WI38 (cell line): ENCODE results near the gene ADRA2B.

ENCODE experiments used
- H3K4me3 ChIP-seq: 2 replicates; pipeline ENCODE4 v1.5.1; 2011; ENCODE audit warnings: low read depth, mild to moderate bottlenecking, control low read depth, low read length
- TF ChIP-seq, protein P1 (sequence below): IDR thresholded peaks from 2 replicates; pipeline ENCODE4 v1.5.1; 2012; ENCODE audit warnings: low read depth, mild to moderate bottlenecking, control low read depth, low read length

ADRA2B gene

DNA sequence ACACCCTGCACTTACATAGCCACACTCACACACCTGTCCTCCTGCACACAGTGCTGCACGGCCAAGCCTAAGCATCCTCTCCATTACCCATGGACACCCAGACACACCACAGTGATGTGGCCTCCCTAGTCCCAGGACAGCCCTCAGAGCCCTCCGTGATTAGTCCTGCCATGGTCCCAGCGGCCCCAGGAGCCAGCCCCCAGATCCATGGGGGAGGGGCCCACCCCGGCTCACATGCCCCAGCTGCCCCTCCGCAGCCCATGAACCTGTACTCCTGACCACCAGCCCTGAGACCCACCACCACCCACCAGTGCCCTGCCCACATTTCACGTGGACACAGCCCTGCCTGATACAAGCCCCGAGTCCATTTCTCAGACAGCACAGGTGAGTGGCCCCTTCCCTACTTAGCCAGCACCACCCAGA, 36.9 kb upstream of the ADRA2B start:
- H3K4me3 ChIP-seq: no peak overlapping the region
- TF ChIP-seq, protein P1, sequence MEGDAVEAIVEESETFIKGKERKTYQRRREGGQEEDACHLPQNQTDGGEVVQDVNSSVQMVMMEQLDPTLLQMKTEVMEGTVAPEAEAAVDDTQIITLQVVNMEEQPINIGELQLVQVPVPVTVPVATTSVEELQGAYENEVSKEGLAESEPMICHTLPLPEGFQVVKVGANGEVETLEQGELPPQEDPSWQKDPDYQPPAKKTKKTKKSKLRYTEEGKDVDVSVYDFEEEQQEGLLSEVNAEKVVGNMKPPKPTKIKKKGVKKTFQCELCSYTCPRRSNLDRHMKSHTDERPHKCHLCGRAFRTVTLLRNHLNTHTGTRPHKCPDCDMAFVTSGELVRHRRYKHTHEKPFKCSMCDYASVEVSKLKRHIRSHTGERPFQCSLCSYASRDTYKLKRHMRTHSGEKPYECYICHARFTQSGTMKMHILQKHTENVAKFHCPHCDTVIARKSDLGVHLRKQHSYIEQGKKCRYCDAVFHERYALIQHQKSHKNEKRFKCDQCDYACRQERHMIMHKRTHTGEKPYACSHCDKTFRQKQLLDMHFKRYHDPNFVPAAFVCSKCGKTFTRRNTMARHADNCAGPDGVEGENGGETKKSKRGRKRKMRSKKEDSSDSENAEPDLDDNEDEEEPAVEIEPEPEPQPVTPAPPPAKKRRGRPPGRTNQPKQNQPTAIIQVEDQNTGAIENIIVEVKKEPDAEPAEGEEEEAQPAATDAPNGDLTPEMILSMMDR: no peak

- H3K4me3 ChIP-seq: no peak overlapping the region
Observed at GRCh38 chr2:96152304-96153161, 36.2 kb upstream of the ADRA2B start.

DNA sequence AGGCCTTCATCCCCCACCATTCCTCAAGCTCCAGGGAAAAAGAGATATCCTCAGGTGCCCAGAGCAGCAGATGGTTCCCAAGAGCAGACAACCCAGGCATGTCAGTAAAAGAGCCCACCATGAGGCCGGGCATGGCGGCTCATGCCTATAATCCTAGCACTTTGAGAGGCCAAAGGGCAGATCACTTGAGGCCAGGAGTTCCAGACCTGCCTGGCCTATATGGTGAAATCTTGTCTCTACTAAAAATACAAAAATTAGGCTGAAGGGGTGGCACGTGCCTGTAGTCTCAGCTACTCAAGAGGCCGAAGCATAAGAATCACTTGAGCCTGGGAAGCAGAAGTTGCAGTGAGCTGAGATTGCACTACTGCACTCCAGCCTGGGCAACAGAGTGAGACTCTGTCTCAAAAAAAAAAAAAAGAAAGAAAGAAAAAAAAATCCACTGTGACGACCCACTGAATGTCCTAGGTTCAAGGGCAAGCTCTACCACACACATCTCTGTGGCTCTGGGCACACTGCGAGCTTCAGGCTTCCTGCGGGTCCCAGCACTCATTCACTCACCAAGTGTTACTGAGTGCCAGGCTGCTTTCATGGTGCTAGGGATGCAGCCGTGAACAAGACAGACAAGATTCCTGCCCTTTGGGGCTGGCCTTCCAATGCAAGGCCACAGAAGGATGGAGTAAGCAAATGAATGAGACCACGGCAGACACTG, 35.4 kb upstream of the ADRA2B start:
- no peak overlapping the region for H3K4me3 ChIP-seq
- TF ChIP-seq, protein P1: no peak

More at GRCh38 chr2:96152304-96153161, 36.2 kb upstream of the ADRA2B start:
- TF ChIP-seq, protein P1: no peak

DNA sequence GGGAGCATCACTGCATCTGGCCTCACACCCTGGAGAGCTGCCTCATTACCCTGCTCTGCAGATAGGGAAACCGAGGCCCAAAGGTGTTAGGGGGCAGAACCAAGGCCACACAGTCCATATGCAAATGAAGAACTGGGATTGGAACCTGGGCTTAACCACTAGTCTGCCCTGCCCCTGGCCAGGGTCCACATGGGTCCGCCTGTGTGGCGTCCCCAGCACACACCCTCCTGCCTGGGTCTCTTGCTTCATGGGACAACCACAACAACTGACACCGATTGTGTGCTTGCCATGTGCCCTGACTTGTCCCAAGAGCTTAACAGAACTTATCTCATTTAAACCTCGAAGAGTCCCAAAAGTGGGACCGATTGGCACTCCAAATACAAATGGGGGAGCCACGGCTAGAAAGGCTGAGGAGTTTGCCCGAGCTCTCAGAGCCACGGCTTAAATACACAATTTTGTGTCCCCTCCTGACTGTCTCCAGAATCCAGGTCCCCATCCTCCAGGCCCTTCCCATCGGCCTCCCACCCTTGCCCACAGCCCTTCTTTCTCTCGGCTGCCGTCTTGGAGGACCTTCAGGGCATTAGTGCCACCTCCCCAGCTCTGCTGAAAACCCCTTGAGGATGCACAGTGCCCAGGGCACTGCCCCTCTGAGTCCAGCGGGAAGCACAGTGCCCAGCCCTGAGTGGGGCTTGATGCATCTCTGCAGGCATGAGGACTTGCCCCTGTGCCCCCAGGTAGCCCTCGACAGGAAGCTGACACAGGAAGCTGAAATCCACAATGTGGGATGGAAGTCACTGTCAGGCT, 34.6 kb upstream of the ADRA2B start:
- TF ChIP-seq, protein P1: no peak
- no peak overlapping the region for H3K4me3 ChIP-seq

- TF ChIP-seq, protein P1: no peak
- H3K4me3 ChIP-seq: no peak overlapping the region
Observed at GRCh38 chr2:96150007-96150640, 33.8 kb upstream of the ADRA2B start.

GRCh38 chr2:96148410-96149217, 32.2 kb upstream of the ADRA2B start:
- TF ChIP-seq, protein P1: no peak
- no peak overlapping the region for H3K4me3 ChIP-seq
